Fibroblast of the aortic adventitia (primary cell): ENCODE measurements around the gene TTBK2. TPM values are rescaled to one million over a fixed set of nuclear protein-coding genes. Genes with fewer than 3 reads are reported as not detected.
A peak's percentile ranks its signal among the peaks of the same experiment; 100 is the strongest.

Source experiments
- DNase-seq: peaks from one replicate; pipeline ENCODE4 v3.0.0-alpha.2; 2010; ENCODE audit warnings: low read depth
- H3K4me3 ChIP-seq: 2 replicates; pipeline ENCODE4 v1.5.1; 2011; ENCODE audit warnings: low read depth, mild to moderate bottlenecking, control low read depth, low read length, moderate library complexity
- CTCF ChIP-seq: IDR thresholded peaks from 2 replicates; pipeline ENCODE4 v1.5.1; 2011; ENCODE audit warnings: mild to moderate bottlenecking, low read length, control low read depth, inconsistent platforms; ENCODE audit not compliant: insufficient read depth
- total RNA-seq: library from RNA; depleted of rRNA; stranded (reverse); fragments of >200 nt; gene quantifications from 2 replicates; pipeline ENCODE4 v1.2.3, GENCODE V29; 2012; ENCODE audit warnings: low replicate concordance

The TTBK2 gene
- total RNA-seq, 1 donor, result 14.3 TPM

- DNase-seq, result no peak
- H3K4me3 ChIP-seq, result no peak overlapping the region
- TF ChIP-seq CTCF, result no peak
These were observed 115.3 kb downstream of the TTBK2 start for GRCh38 chr15:42805266-42805665.

- TF ChIP-seq CTCF, result no peak
- H3K4me3 ChIP-seq, result no peak overlapping the region
- no peak for DNase-seq
These were observed 115.8 kb downstream of the TTBK2 start for GRCh38 chr15:42804739-42805138.

- H3K4me3 ChIP-seq, result no peak overlapping the region
- DNase-seq, result no peak
- no peak for TF ChIP-seq CTCF
These were observed 117.1 kb downstream of the TTBK2 start for GRCh38 chr15:42803436-42803835.

- H3K4me3 ChIP-seq, result no peak overlapping the region
- TF ChIP-seq CTCF, result no peak
- DNase-seq, result no peak
These were observed 118.4 kb downstream of the TTBK2 start for GRCh38 chr15:42802168-42802567.

- no peak for DNase-seq
- TF ChIP-seq CTCF, result peak; percentile 13
- H3K4me3 ChIP-seq, result no peak overlapping the region
These were observed 119.7 kb downstream of the TTBK2 start for GRCh38 chr15:42800731-42801474.

DNA sequence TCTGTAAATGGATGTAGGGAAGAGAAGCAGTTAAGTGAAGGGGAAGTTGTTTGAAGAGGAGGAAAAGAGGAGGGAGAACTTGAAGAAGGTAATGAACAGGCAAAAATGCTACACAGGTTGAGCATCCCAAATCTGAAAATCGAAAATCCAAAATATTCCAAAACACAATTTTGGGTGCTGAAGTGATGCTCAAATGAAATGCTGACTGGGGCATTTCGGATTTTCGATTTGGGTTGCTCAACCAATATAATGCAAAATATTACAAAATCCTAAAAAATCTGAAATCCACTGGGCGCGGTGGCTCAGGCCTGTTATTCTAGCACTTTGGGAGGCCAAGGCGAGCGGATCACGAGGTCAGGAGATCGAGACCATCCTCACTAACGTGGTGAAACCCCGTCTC is 121.8 kb downstream of the TTBK2 start:
- DNase-seq, result no peak
- H3K4me3 ChIP-seq, result no peak overlapping the region
- no peak for TF ChIP-seq CTCF
